K562 (cell line): Measurements from ENCODE around the gene ARAF. TPM values are rescaled to one million over a fixed set of nuclear protein-coding genes. Genes with fewer than 3 reads are reported as not detected.
A peak's percentile ranks its signal among the peaks of the same experiment; 100 is the strongest.

Experiments
- HNRNPUL1 ChIP-seq: fragments of 200-400 bp; formaldehyde crosslinking; IDR thresholded peaks from 2 replicates; pipeline ENCODE4 v1.6.1; 2017; ENCODE audit warnings: low read length
- KLF6 ChIP-seq: fragments of 250-450 bp; sonication (Bioruptor Pico); IDR thresholded peaks from 2 replicates; pipeline ENCODE4 v1.4.0; 2020; ENCODE audit warnings: mild to moderate bottlenecking, moderate library complexity, borderline replicate concordance
- NR4A1 ChIP-seq, 2 experiments: fragments of 250-450 bp in 1 of 2; fragments of 450-650 bp in 1 of 2; sonication (Bioruptor Pico) in 1 of 2; IDR thresholded peaks; 2 replicates each; pipeline versions ENCODE4 v1.4.0 to v1.6.1; 2016 to 2020; ENCODE audit warnings: mild to moderate bottlenecking in 2 of 2, missing compliant biosample characterization in 1 of 2, missing genetic modification characterization in 1 of 2, moderate library complexity in 1 of 2
- SIX5 ChIP-seq, 2 experiments: IDR thresholded peaks; 2 replicates each; pipeline ENCODE4 v1.6.1; 2011; ENCODE audit warnings: low read length in 2 of 2, borderline replicate concordance in 1 of 2, low read depth in 1 of 2, mild to moderate bottlenecking in 1 of 2, moderate library complexity in 1 of 2; ENCODE audit not compliant: insufficient read depth in 1 of 2
- ZNF511 ChIP-seq: sonication (generic); formaldehyde crosslinking; IDR thresholded peaks from 2 replicates; pipeline ENCODE4 v1.8.0; 2022; ENCODE audit warnings: mild to moderate bottlenecking, missing genetic modification reagents
- polyA plus RNA-seq, 8 experiments: library from polyadenylated mRNA; depleted of rRNA in 4 of 8; stranded (reverse) in 5 of 8; unstranded in 3 of 8; fragments of >200 nt; fragmentation: Nextera tagmentation in 2 of 8; fragmentation: Illumina TruSeq in 1 of 8; extraction: Ambion mirVana in 2 of 8; extraction: Trizol in 1 of 8; gene quantifications; 2 replicates each; pipeline versions ENCODE4 v1.2.1 to v1.2.3, GENCODE V29; 2011 to 2014; ENCODE audit warnings: inconsistent platforms in 1 of 8, missing spikeins in 1 of 8
- total RNA-seq, 7 experiments: library from RNA; depleted of rRNA in 6 of 7; stranded (reverse); fragments of >200 nt in 6 of 7; fragmentation: Illumina TruSeq in 2 of 7; extraction: Trizol in 2 of 7; gene quantifications; 2 replicates each; pipeline versions ENCODE4 v1.2.1 to v1.2.3, GENCODE V29; 2011 to 2021; ENCODE audit warnings: low replicate concordance in 1 of 7
- TF ChIP-seq, protein P1 (sequence below), 2 experiments: fragments of 450-650 bp in 1 of 2; sonication (generic) in 1 of 2; formaldehyde crosslinking in 1 of 2; IDR thresholded peaks; 2 replicates each; pipeline versions ENCODE4 v1.7.1 to v1.9.0; 2016 to 2022; ENCODE audit warnings: inconsistent platforms in 1 of 2, mild to moderate bottlenecking in 1 of 2, missing genetic modification reagents in 1 of 2

Gene ARAF
- total and polyA plus RNA-seq, 9 of the 15 experiments (the other 6 are each of a cell fraction or from before 2014, with no cell fraction given), result 5.5 to 70.0 (median 29.4) TPM

DNA sequence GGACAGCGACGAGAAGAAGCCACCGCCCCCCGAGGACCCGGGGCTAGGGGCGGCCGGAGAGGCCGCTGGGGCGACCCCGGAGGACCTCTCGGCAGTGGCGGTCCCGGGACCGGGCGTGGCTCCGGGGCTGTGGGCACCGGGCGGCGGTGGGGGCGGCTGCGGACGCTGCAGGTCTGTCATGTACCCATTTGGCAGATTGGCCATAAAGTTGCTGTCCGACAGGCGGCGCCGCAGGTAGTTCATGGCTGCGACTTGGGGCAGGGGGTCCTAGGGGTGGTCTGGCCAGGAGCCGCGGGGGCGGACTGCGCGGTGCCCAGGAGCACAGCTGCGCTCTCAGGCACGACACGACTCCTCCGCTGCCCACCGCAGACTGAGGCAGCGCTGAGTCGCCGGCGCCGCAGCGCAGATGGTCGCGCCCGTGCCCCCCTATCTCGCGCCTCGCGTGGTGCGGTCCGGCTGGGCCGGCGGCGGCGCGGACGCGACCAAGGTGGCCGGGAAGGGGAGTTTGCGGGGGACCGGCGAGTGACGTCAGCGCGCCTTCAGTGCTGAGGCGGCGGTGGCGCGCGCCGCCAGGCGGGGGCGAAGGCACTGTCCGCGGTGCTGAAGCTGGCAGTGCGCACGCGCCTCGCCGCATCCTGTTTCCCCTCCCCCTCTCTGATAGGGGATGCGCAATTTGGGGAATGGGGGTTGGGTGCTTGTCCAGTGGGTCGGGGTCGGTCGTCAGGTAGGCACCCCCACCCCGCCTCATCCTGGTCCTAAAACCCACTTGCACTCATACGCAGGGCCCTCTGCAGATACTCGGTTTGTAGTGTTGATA is 58.7 kb downstream of the ARAF start, which contains the start of gene SYN1 (continued):
- TF ChIP-seq, protein P1, sequence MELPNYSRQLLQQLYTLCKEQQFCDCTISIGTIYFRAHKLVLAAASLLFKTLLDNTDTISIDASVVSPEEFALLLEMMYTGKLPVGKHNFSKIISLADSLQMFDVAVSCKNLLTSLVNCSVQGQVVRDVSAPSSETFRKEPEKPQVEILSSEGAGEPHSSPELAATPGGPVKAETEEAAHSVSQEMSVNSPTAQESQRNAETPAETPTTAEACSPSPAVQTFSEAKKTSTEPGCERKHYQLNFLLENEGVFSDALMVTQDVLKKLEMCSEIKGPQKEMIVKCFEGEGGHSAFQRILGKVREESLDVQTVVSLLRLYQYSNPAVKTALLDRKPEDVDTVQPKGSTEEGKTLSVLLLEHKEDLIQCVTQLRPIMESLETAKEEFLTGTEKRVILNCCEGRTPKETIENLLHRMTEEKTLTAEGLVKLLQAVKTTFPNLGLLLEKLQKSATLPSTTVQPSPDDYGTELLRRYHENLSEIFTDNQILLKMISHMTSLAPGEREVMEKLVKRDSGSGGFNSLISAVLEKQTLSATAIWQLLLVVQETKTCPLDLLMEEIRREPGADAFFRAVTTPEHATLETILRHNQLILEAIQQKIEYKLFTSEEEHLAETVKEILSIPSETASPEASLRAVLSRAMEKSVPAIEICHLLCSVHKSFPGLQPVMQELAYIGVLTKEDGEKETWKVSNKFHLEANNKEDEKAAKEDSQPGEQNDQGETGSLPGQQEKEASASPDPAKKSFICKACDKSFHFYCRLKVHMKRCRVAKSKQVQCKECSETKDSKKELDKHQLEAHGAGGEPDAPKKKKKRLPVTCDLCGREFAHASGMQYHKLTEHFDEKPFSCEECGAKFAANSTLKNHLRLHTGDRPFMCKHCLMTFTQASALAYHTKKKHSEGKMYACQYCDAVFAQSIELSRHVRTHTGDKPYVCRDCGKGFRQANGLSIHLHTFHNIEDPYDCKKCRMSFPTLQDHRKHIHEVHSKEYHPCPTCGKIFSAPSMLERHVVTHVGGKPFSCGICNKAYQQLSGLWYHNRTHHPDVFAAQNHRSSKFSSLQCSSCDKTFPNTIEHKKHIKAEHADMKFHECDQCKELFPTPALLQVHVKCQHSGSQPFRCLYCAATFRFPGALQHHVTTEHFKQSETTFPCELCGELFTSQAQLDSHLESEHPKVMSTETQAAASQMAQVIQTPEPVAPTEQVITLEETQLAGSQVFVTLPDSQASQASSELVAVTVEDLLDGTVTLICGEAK (IDR thresholded peaks at IDR 0.05), result peak; percentile 46
- TF ChIP-seq, protein P1 (CRISPR knock-in tag; IDR thresholded peaks at IDR 0.05), result no peak
- TF ChIP-seq HNRNPUL1 (no peak), NR4A1 (CRISPR knock-in tag; IDR thresholded peaks at IDR 0.05) (no peak), NR4A1 (tag; IDR thresholded peaks at IDR 0.05) (no peak), KLF6 (CRISPR knock-in tag) (no peak), SIX5 (IDR thresholded peaks at IDR 0.05; ENCODE audit: borderline replicate concordance in 1 of 2, insufficient read depth in 1 of 2, low read depth in 1 of 2, low read length in 2 of 2) (peak; percentile 37 to 59; a peak in 2 of 4 replicates), ZNF511 (CRISPR knock-in tag) (peak; percentile 97)
